Keratinocyte (primary cell): ENCODE results near the gene ETV1. TPM values are rescaled to one million over a fixed set of nuclear protein-coding genes. Genes with fewer than 3 reads are reported as not detected.

Experiments
- DNase-seq: peaks from one replicate; pipeline ENCODE4 v3.0.0-alpha.2; 2011; ENCODE audit warnings: low read depth, missing footprints, low spot score
- FAIRE-seq: peaks from 2 replicates; lab custom pipeline; 2011; peaks lifted over from hg19 to GRCh38; lab: Jason Lieb, UNC
- H2AFZ ChIP-seq: 2 replicates; pipeline ENCODE4 v1.6.0; 2012; ENCODE audit warnings: low read length, control low read depth, inconsistent platforms; ENCODE audit not compliant: control insufficient read depth
- H3K27ac ChIP-seq: 2 replicates; pipeline ENCODE4 v1.5.1; 2011; ENCODE audit warnings: low read length; ENCODE audit not compliant: control insufficient read depth, insufficient read depth
- H3K27me3 ChIP-seq: 3 replicates; pipeline ENCODE4 v1.6.0; 2011; ENCODE audit warnings: low read length; ENCODE audit not compliant: control insufficient read depth, insufficient read depth; ENCODE audit errors: extremely low read depth
- H3K36me3 ChIP-seq, 2 experiments: 2 replicates in 1 of 2; 3 replicates in 1 of 2; pipeline ENCODE4 v1.5.1; 2011; ENCODE audit warnings: low read length in 2 of 2, mild to moderate bottlenecking in 1 of 2; ENCODE audit not compliant: control insufficient read depth in 2 of 2, insufficient read depth in 2 of 2; ENCODE audit errors: extremely low read depth in 1 of 2
- H3K4me1 ChIP-seq: 3 replicates; pipeline ENCODE4 v1.5.1; 2011; ENCODE audit warnings: low read length; ENCODE audit not compliant: control insufficient read depth, insufficient read depth; ENCODE audit errors: extremely low read depth
- H3K4me2 ChIP-seq: 3 replicates; pipeline ENCODE4 v1.6.0; 2011; ENCODE audit warnings: low read depth, low read length; ENCODE audit not compliant: control insufficient read depth, insufficient read depth; ENCODE audit errors: extremely low read depth
- H3K4me3 ChIP-seq, 3 experiments: fragments of 200-600 bp in 1 of 3; sonication (generic) in 1 of 3; 2 replicates in 2 of 3; 3 replicates in 1 of 3; pipeline ENCODE4 v1.5.1; 2011 to 2016; ENCODE audit warnings: low read length in 3 of 3, mild to moderate bottlenecking in 3 of 3, control low read depth in 2 of 3, inconsistent platforms in 1 of 3, low read depth in 1 of 3, mixed read lengths in 1 of 3, mixed run types in 1 of 3, moderate library complexity in 1 of 3; ENCODE audit not compliant: control insufficient read depth in 2 of 3, insufficient read depth in 2 of 3; ENCODE audit errors: extremely low read depth in 1 of 3
- H3K79me2 ChIP-seq: 2 replicates; pipeline ENCODE4 v1.6.0; 2012; ENCODE audit warnings: low read length; ENCODE audit not compliant: control insufficient read depth, insufficient read depth
- H3K9ac ChIP-seq: 3 replicates; pipeline ENCODE4 v1.6.0; 2011; ENCODE audit warnings: low read length; ENCODE audit not compliant: control insufficient read depth, insufficient read depth; ENCODE audit errors: extremely low read depth
- H3K9me1 ChIP-seq: 3 replicates; pipeline ENCODE4 v1.6.0; 2011; ENCODE audit warnings: low read length; ENCODE audit not compliant: control insufficient read depth, insufficient read depth; ENCODE audit errors: extremely low read depth
- H3K9me3 ChIP-seq: 2 replicates; pipeline ENCODE4 v1.5.1; 2012; ENCODE audit warnings: low read depth, low read length; ENCODE audit not compliant: control insufficient read depth
- H4K20me1 ChIP-seq: 3 replicates; pipeline ENCODE4 v1.6.0; 2011; ENCODE audit warnings: low read length; ENCODE audit not compliant: control insufficient read depth, insufficient read depth; ENCODE audit errors: extremely low read depth
- CTCF ChIP-seq, 3 experiments: IDR thresholded peaks in 1 of 3; conservative IDR thresholded peaks in 1 of 3; optimal IDR thresholded peaks in 1 of 3; 2 replicates in 2 of 3; 3 replicates in 1 of 3; pipeline versions ENCODE3 to v1.5.1; 2011; ENCODE audit warnings: low read length in 3 of 3, mild to moderate bottlenecking in 3 of 3, moderate library complexity in 2 of 3, control low read depth in 1 of 3, inconsistent platforms in 1 of 3; ENCODE audit not compliant: insufficient read depth in 2 of 3; ENCODE audit errors: extremely low read depth in 1 of 3
- EZH2 ChIP-seq: IDR thresholded peaks from one replicate; pipeline ENCODE4 v1.6.1; 2012; ENCODE audit warnings: inconsistent platforms, mild to moderate bottlenecking, low read length, moderate library complexity
- dilution Hi-C: fragments of 300-500 bp; cut with MboI; formaldehyde crosslinking; loops from one replicate; pipeline ENCODE4 v1.7.0; 2020; ENCODE audit warnings: low sequenced_read_pairs; ENCODE audit not compliant: extremely low pct_ligation_motif_present
- polyA plus RNA-seq, 5 experiments: library from polyadenylated mRNA; depleted of rRNA in 3 of 5; stranded (reverse) in 3 of 5; stranded (forward) in 1 of 5; unstranded in 1 of 5; fragments of >200 nt; gene quantifications; 1 replicate in 1 of 5; 2 replicates in 3 of 5; 3 replicates in 1 of 5; pipeline versions ENCODE4 v1.2.1 to v1.2.3, GENCODE V29; 2011 to 2012; ENCODE audit warnings: missing spikeins in 2 of 5, low read depth in 1 of 5, low replicate concordance in 1 of 5

The ETV1 gene
- polyA plus RNA-seq, 1 donor (not counting 4 experiments of a cell fraction or from before 2014, with no cell fraction given), result 5.0 TPM

DNA sequence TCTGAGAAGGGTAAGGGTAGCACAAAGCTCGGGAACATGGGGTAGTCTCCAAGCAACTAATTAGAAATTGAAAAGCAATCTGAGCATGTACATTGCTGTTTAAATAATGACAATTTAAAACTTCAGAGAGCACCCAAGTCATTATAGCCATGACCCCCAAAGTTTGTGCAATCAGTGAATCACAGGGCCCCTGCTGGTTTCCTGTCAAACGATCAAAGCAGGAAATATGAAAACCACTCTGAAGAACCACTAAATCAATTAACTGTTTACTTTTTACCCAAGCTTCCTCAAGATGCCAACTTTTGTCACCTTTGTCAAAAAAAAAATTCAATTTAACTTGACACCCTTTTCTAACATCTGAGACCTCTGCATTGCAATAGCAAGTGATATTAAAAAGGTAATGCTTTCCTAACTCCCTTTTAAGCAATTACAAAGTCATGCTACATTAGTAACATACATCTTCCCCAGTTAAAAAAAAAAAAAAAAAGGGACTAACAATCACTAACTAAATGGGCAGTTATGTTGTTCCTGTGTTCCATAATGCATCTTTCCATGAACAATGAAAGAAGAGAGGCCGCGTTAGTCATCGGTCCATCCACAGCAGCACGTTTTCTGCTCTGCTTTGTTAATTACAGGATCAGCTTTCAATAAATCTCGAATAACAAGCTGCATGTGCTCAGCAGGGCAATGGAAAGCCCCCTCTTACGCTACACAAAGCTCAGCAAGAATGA, 80.6 kb downstream of the ETV1 start:
- Histone ChIP-seq H3K79me2 (no peaks in the 10 kb centered on the region), H3K9ac (no peak overlapping the region), H3K27me3 (no peaks in the 10 kb centered on the region), H4K20me1 (no peaks in the 10 kb centered on the region), H3K36me3 (no peaks in the 10 kb centered on the region), H3K4me3 (no peak overlapping the region), H3K9me3 (no peaks in the 10 kb centered on the region), H3K9me1 (no peaks in the 10 kb centered on the region), H3K4me2 (no peak overlapping the region), H2AFZ (no peak overlapping the region), H3K27ac (no peak overlapping the region), H3K4me1 (no peaks in the 10 kb centered on the region)
- TF ChIP-seq EZH2 (no peak), CTCF (optimal IDR thresholded peaks at IDR 0.05 in 1 of 3, IDR thresholded peaks at IDR 0.05 in 1 of 3, conservative IDR thresholded peaks at IDR 0.05 in 1 of 3; ENCODE audit: extremely low read depth in 1 of 3, insufficient read depth in 2 of 3, low read length in 3 of 3) (no peak)
- dilution Hi-C loops, result no loop called here
- DNase-seq, result no peak
- no peak for FAIRE-seq

DNA sequence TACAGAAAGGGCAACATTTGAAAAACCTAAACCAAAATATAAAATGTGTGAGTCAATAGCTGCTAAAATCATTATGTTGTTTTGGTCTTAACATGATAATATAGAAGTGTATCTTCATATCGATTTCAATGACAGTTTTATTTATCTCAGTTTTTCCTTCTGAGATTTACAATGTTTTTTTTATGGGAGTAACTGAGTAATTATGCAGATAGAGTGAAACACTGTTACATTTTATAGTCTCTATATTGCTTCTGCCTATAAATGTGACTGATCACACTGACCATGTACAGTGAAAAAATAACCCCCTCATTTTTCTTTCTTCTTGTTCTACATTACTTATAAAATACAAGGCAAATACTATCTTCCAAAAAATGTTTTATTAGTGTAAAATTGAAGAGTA, 81.6 kb downstream of the ETV1 start:
- DNase-seq, result no peak
- no peaks in the 10 kb centered on the region for H3K9me3 ChIP-seq
- no peak overlapping the region for H3K4me2 ChIP-seq
- H3K9ac ChIP-seq, result no peak overlapping the region
- H3K27ac ChIP-seq, result no peak overlapping the region
- H3K36me3 ChIP-seq, result no peaks in the 10 kb centered on the region
- no peak overlapping the region for H3K4me3 ChIP-seq
- H3K79me2 ChIP-seq, result no peaks in the 10 kb centered on the region
- dilution Hi-C loops, result no loop called here
- no peak overlapping the region for H2AFZ ChIP-seq
- no peaks in the 10 kb centered on the region for H3K9me1 ChIP-seq
- no peaks in the 10 kb centered on the region for H3K4me1 ChIP-seq
- TF ChIP-seq CTCF (optimal IDR thresholded peaks at IDR 0.05 in 1 of 3, IDR thresholded peaks at IDR 0.05 in 1 of 3, conservative IDR thresholded peaks at IDR 0.05 in 1 of 3; ENCODE audit: extremely low read depth in 1 of 3, insufficient read depth in 2 of 3, low read length in 3 of 3) (no peak), EZH2 (no peak)
- H4K20me1 ChIP-seq, result no peaks in the 10 kb centered on the region
- H3K27me3 ChIP-seq, result no peaks in the 10 kb centered on the region
- FAIRE-seq, result no peak
